CD4-positive, alpha-beta T cell treated with Interleukin-4 for 4 hours (primary cell): Measurements from ENCODE around the gene OR52I1.

Experiments used
- DNase-seq: peaks from one replicate; pipeline ENCODE4 v3.0.0-alpha.2; 2020

OR52I1 gene

GRCh38 chr11:4615856-4616444 is 22.1 kb downstream of the OR52I1 start:
- DNase-seq, result no peak

- DNase-seq, result no peak
Observed at GRCh38 chr11:4619514-4619913, 25.7 kb downstream of the OR52I1 start.

DNA sequence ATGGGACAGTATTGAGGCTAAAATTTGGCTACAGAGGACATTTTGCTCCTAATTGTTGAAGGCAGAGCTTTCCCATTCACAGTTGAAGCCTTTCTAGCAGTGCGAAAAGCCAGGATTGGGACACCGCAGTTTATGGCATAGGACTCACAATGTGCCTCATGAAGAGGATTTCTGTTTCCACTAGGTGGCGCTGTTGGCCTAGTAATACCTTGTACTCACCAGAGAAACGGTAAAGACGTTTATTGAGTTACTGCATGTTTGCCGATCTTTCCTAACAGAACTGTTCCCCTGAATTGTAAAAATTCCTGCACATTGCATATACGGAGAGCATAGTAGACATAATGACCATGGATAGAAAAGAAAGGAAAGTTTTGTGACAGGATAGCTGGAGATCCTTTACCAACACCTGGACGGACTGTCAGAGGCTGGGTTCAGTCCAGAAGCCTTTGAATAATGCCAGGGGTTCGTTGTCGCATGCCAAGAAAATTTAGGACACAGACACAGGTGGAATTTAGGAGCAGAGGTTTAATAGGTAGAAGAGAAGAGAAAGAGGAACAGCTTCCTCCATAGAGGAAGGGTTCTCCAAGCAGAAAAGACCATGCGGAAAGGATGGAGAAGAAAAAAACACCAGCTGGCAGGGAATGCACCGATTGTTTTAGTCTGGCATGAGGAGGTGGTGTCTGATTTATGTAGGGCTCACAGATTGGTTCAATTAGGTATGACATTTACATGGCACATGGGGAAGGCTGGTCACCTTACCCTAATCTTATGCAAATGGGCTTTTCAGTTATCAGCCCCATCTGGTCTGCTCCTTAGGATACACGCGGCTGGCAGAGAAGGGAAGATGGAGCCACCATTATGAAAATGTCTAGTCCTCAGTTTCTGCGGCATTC is 32.6 kb downstream of the OR52I1 start:
- DNase-seq, result peak; percentile 24

DNA sequence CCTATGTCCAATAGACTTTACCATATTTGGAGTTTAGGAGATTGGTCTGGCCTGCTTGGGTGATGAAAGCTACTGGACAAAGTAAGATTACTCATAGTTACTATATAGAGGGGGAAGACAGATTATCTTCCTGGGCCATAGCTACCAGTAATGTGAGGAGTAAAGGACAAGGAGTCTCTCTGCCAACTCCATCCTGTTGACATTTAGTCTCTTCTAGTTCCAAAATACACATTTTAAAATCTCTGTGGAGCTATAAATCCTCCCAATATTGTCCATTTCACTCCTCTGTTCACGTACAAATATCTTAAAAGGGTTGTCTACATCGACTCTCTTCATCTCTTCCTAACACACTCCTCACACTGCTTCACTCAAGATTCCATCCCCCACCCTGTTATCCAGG is 42.3 kb downstream of the OR52I1 start:
- DNase-seq, result no peak

DNA sequence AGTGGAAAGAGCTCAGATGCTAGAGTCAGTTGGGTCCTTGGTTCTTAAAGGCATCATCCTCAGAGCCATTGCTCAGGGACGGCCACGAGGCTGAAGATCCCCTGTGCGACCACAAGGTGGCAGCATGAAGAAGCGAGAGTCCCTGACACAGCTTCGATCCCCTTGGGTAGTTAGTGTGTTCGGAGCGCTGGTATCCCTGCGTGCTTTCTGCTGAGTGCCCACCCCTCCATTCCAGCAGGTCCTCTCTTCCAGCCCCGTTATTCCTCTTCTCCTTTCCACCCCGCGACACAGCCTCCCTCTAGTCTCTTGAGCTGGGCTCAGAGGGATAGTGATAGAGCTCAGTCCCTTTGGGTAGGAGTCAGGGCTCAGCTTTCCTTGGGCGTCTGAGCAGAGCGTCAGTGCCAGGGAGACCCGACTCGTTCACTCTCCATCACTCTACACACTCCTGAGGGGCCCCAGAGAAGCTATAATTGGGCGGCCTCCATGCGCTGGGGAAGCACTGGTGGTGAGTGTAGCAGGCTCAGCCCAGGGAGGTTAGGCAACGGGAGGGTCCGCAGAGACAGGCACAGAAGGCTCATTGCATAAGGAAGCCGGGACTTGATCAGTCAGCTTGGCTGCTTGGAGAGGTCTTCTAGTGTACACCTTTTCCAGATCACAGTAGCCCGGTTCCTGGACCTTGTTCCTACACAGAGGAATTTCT is 43.3 kb downstream of the OR52I1 start, which contains the start of gene OR51D1:
TSS of gene OR51D1 (plus strand) at position 516 of the 700 bp plus-strand sequence. CDS start 2,314 bp downstream, outside the sequence.
- peak; percentile 68 for DNase-seq

DNA sequence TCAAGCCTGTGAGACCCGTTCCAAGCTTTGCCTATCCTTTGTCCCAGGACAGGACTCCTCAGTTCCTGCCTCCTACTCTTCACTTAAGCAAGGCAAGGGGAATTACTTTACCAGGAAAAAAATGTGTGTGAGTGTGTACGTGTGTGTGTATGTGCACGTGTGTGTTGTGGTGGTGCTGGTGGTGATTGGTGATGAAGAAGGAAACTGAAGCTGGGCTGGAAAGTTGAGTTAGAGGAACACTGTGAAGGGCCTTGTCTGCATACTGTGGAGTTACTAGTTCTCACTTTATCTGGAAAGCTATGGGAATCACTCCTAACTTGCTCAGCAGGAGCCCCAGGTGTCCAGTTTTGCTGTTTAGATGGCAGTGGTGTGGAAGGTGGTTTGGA is 43.8 kb downstream of the OR52I1 start:
- DNase-seq, result no peak

DNA sequence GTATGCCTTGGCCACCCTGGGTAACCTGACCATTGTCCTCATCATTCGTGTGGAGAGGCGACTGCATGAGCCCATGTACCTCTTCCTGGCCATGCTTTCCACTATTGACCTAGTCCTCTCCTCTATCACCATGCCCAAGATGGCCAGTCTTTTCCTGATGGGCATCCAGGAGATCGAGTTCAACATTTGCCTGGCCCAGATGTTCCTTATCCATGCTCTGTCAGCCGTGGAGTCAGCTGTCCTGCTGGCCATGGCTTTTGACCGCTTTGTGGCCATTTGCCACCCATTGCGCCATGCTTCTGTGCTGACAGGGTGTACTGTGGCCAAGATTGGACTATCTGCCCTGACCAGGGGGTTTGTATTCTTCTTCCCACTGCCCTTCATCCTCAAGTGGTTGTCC is 46.1 kb downstream of the OR52I1 start:
- DNase-seq, result no peak

DNA sequence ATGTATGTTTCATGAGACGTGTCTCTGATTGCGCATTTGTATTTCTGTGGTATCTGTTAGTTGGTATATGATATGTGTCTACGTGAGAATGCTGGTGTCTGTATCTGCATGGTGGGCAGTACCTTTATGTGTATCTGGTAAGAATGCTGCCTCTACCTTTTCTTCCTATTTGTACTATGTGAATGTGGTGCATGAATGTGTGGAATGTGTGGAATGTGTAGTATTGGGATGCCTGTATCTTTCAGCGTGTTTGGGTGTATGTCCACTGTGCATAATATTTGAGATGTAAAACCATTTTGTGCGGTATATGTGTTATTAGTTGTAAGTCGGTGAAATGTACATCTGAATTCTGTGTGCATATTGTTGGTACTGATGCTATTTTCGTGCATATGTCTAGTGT is 47.7 kb downstream of the OR52I1 start:
- no peak for DNase-seq

- no peak for DNase-seq
Observed at GRCh38 chr11:4642043-4642442, 48.2 kb downstream of the OR52I1 start.

DNA sequence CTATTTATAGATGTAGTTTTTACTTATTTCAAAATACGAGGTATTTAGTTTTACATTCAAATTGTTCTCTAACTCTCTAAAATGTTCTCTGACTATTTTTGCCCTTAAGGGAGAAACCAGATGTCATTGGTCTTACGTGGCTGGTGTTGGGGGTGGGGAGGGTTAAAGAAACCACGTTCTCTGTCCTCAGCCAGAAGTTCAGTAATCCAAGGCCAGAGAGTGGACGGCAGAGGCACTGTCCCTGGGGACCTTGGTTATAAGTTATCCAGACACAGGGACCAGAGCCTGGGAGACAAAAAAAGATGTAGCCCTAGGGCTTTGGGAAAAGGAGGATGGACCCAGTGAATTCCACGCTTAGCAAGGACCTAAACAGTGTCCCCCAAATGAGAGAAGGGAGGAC is 49.2 kb downstream of the OR52I1 start:
- DNase-seq, result no peak

GRCh38 chr11:4643682-4644081 is 49.8 kb downstream of the OR52I1 start, which contains the start of gene OR51E1:
OR51E1 (plus strand) TSS chr11:4643982; CDS start chr11:4652527, 8,545 bp downstream.
- no peak for DNase-seq

- no peak for DNase-seq
Observed at GRCh38 chr11:4644233-4644632, 50.4 kb downstream of the OR52I1 start.
